Measurements from ENCODE around the gene RNF125.
"Not testable (repeated sequence)": the region's sequence is repeated elsewhere in the genome, so short reads cannot be mapped to it uniquely, and the experiment has no call there.

Gene RNF125

DNA sequence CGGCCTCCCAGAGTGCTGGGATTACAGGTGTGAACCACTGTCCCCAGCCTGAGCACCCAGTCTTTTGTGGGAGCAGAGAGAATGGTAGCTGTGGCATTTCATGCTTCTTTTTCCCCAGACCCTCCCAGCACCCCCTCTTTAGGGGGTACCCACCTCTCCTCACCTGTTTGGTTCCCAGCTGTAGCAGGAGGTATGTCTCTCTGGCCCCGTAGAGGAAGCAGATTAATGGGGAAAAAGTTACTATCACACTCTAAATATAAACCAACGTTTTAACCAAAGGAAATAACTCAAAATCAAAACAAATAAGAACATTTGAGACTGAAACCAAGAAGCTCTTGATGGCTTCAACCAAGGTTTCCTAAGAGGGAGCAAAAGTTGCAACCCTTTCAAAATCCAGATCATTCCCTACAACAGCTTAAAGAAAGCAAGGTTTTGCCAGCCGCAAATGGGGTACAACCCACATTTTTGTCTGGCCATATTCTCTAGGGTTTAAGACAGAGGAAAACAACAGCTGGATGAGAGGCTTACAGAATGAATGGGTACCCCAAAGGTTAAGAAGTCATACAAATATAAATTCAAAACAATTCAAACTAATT is 8.0 kb downstream of the RNF125 start:
- no peak for DNase-seq

GRCh38 chr18:32029558-32029957 is 10.9 kb downstream of the RNF125 start:
- DNase-seq: no peak

- no peak for DNase-seq
Observed at GRCh38 chr18:32032609-32033008, 14.0 kb downstream of the RNF125 start.

DNA sequence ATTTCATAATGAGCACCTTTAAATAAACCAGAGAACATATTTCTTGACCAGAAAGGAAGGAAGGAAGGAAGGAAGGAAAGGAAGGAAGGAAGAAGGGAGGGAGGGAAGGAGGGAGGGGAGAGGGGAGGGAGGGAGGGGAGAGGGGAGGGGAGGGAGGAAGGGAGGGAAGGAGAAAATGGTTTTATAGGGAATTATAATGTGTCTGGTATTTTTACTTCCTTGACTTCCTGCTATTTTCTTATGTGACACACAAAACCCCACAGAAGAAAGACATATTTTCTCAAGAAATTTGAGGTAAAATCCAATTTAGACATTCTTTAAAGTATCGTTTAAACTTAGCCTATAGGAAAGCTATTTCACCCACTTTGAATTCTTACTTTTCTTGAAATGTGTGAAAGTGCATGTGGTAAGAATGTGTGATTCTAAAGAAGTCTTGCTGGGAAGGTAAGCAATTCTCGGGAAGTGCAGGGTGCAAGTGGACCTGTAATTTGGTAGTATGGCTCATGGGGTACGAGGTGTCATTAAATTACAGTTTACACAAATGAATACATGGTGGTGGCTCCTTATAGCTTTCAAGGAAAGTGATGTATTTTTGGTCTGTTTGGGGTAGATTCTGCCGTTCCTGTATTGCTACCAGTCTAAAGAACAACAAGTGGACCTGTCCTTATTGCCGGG is 18.0 kb downstream of the RNF125 start:
- no peak for DNase-seq

- DNase-seq: no peak
Observed at GRCh38 chr18:32037616-32038015, 19.0 kb downstream of the RNF125 start.

DNA sequence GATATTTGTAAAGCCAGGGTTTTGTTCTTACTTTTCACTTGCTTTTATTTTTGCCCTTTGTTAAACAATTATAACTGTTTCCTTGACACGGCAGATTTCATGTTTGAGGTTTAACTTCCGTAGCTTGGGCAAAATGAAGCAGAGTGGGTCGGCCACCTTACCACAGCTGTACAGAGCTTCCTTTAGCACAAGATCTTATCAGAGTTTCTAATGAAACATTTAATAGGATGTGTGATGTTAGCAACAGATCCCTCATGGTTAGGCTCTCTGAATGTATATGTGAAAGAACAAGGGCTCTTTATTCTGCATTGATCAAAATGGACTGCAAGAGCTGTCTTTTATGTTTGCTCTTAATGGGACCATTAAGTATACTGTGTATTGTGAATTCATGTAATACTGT is 22.3 kb downstream of the RNF125 start:
- no peak for DNase-seq

DNA sequence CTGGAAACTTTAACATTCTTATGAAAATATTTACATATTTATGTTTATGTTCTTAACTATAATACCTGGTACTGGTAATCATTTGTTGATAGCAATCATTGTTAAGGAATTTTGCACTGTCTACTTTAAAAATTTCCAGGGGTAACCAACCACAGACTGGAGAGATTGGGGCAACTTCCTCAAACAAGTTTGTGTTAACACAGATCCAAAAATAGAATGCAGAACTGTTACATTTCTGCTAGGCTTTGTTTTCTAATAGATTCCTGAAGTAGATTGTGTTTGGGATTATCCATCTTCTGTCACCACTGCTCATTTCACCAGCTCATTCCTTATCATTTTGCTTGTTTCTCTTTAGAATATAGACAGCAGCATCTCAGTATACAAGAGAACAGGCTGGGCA is 23.7 kb downstream of the RNF125 start:
- DNase-seq: no peak

DNA sequence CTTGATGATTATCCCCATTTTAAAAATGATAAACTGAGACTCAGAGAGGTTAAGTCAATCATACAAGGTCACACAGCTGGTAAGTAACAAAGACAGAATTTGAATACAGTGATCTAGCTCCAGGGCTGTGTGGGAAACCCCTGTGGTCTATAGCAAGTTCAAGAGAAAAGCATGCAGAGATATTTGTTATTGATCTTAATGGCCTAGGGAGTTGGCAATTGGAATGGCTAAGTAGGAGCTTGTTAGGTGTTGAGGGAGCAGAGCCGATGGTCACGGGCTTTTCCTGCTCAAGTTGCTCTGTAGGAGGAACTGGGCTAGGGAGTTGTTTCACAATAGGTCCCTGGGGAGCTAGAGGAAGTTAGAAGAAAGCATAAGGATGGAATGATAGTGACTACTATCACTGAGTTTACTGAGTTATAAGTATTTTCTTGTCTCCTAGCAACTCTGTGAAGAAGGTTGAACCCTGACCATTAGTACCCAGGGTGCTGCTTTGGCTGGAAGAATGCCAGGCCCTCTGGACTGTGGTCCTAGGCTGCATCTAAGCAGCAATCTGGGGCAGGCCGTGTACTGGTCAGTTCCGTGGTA is 30.0 kb downstream of the RNF125 start:
- DNase-seq: no peak

DNA sequence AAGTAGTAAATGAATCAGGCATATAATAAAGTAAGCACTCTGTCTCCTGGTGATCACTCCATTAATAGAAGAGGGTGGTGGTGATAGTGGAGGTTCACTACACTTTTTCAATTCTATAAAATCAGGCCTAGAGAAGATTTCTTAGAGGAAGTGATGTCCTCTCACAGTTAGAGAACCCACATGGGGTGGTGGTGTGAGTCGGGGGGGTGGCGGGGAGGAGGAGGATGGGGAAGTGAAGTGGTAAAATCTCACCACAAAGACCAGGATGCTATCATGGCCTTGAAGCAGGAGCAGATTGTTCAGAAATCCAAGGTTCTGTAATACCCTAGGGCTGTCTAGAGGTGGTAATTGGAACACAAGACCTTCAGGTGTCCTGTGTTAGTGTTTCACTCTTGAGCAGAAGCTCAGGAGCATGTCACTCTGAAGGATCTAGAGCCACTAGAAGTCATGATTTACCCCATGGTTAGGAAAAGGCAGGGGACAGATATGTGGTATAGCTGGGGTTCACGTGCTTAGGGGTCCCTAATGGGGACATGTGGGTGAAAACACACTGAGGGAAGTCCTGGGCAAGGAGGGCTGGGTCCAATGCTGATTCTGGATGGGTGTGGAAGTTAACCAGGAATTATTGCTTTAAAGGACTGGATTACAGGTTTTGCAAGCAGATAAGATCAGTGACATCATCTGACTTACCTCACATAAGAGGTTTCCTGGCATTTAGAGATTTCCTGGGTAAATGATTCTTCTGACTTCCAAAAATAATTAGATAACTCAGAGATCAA is 31.0 kb downstream of the RNF125 start:
- DNase-seq: no peak

- no peak for DNase-seq
Observed at GRCh38 chr18:32056613-32057358, 38.2 kb downstream of the RNF125 start.

GRCh38 chr18:32057624-32058165 is 39.1 kb downstream of the RNF125 start:
- no peak for DNase-seq

GRCh38 chr18:32060026-32060425 is 41.4 kb downstream of the RNF125 start:
- DNase-seq: no peak

- DNase-seq: no peak
Observed at GRCh38 chr18:32067375-32068167, 48.9 kb downstream of the RNF125 start.

- DNase-seq: no peak
Observed at GRCh38 chr18:32072321-32072720, 53.7 kb downstream of the RNF125 start.

DNA sequence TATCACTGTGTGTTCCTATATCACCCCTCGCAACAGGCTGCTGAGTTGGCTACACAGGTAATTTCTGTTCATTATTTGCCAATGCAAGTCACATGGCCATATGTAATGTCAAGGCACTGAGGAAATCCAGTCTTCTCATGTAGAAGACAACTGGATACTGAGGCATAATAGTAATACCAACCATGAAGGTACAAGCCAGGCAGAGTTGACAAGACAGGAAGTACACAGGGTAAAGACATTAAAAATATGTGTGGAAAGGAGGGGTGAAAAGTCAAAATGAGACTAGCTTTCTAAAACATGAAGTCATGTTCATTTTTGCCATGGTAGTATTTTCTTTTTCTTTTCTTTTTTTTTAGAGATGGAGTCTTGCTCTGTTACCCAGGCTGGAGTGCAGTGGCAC is 55.6 kb downstream of the RNF125 start:
- no peak for DNase-seq

- no peak for DNase-seq
Observed at GRCh38 chr18:32078845-32079244, 60.2 kb downstream of the RNF125 start.

DNA sequence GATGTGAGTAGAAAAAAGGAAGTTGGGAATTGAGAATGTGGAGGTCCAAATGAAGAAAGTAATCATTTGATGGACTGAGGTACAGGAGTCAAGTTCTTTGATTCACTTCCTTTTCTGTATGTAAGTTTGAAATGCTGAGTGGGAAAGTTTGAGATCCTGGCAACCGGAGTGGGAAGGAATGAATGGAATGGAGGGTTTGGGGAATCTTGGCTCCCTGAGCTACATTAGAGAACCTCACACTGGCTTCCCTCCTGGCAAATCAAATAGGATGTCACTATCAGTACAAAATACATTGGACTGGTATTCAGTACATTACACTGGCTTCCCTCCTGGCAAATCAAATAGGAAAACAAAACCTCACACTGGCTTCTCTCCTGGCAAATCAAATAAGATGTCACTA is 63.3 kb downstream of the RNF125 start:
- DNase-seq: no peak

- no peak for DNase-seq
Observed at GRCh38 chr18:32083781-32084180, 65.2 kb downstream of the RNF125 start.

- no peak for DNase-seq
Observed at GRCh38 chr18:32086881-32087280, 68.3 kb downstream of the RNF125 start.

- DNase-seq: not testable (repeated sequence)
Observed at GRCh38 chr18:32090831-32091230, 72.2 kb downstream of the RNF125 start.

GRCh38 chr18:32091325-32091723 is 72.7 kb downstream of the RNF125 start:
- DNase-seq: no peak

Measured in eye (tissue), 1 donor.